Forelimb muscle (tissue), 1 donor: ENCODE data around the gene ADGRG2. TPM values are rescaled to one million over a fixed set of nuclear protein-coding genes. Genes with fewer than 3 reads are reported as not detected.

ENCODE experiments used
- DNase-seq: peaks from one replicate; pipeline ENCODE4 v3.0.0-alpha.2; 2013; ENCODE audit warnings: low read depth
- polyA plus RNA-seq: library from polyadenylated mRNA; unstranded; fragments of 120-200 nt; gene quantifications from one replicate; pipeline ENCODE4 v1.2.1, GENCODE V29; 2013; ENCODE audit not compliant: insufficient read length

ADGRG2 gene
- polyA plus RNA-seq: 5.9 TPM

GRCh38 chrX:19121898-19122640, at the start of gene ADGRG2:
ADGRG2 (minus strand) TSS chrX:19122468; CDS start chrX:19068834, 53,634 bp downstream.
- no peak for DNase-seq

GRCh38 chrX:19168609-19169008, 46.3 kb upstream of the ADGRG2 start:
- no peak for DNase-seq

GRCh38 chrX:19162851-19163250, 40.6 kb upstream of the ADGRG2 start:
- DNase-seq: no peak

- no peak for DNase-seq
These were observed 33.9 kb upstream of the ADGRG2 start for GRCh38 chrX:19156186-19156585.

- DNase-seq: no peak
These were observed 30.5 kb upstream of the ADGRG2 start for GRCh38 chrX:19152762-19153161.

- no peak for DNase-seq
These were observed 14.8 kb upstream of the ADGRG2 start for GRCh38 chrX:19137067-19137466.

GRCh38 chrX:19133784-19134183, 11.5 kb upstream of the ADGRG2 start:
- DNase-seq: no peak

- DNase-seq: peak; percentile 25
These were observed 11.0 kb upstream of the ADGRG2 start for GRCh38 chrX:19133231-19133630.

GRCh38 chrX:19130628-19131027, 8.4 kb upstream of the ADGRG2 start:
- DNase-seq: no peak

GRCh38 chrX:19129694-19130093, 7.4 kb upstream of the ADGRG2 start:
- no peak for DNase-seq

GRCh38 chrX:19127649-19128168, 5.4 kb upstream of the ADGRG2 start:
- no peak for DNase-seq

GRCh38 chrX:19122641-19123009, 357 bp upstream of the ADGRG2 start:
- DNase-seq: no peak

GRCh38 chrX:19121466-19121865, 802 bp downstream of the ADGRG2 start:
- no peak for DNase-seq

- no peak for DNase-seq
These were observed 11.6 kb downstream of the ADGRG2 start for GRCh38 chrX:19110642-19111041.

GRCh38 chrX:19107035-19107434, 15.2 kb downstream of the ADGRG2 start:
- DNase-seq: no peak

- no peak for DNase-seq
These were observed 21.7 kb downstream of the ADGRG2 start for GRCh38 chrX:19100586-19100985.

GRCh38 chrX:19097553-19098283, 24.6 kb downstream of the ADGRG2 start:
- no peak for DNase-seq

GRCh38 chrX:19096586-19096985, 25.7 kb downstream of the ADGRG2 start:
- DNase-seq: no peak

GRCh38 chrX:19094654-19095053, 27.6 kb downstream of the ADGRG2 start:
- no peak for DNase-seq

GRCh38 chrX:19091596-19091995, 30.7 kb downstream of the ADGRG2 start:
- no peak for DNase-seq

GRCh38 chrX:19089555-19090040, 32.7 kb downstream of the ADGRG2 start:
- no peak for DNase-seq

- DNase-seq: no peak
These were observed 36.0 kb downstream of the ADGRG2 start for GRCh38 chrX:19086102-19086772.
